GM21381 (cell line): ENCODE data around the gene WDR20.
"Not testable (repeated sequence)": the region's sequence is repeated elsewhere in the genome, so short reads cannot be mapped to it uniquely, and the experiment has no call there.

Experiments used
- ATAC-seq: cut with Tn5 transposase; IDR thresholded peaks from one replicate; pipeline ENCODE4 v1.9.1; 2021; ENCODE audit warnings: mild to moderate bottlenecking, moderate library complexity; ENCODE audit not compliant: unreplicated experiment

Gene WDR20

GRCh38 chr14:102131741-102132140, 8.0 kb upstream of the WDR20 start:
- ATAC-seq, result no peak

DNA sequence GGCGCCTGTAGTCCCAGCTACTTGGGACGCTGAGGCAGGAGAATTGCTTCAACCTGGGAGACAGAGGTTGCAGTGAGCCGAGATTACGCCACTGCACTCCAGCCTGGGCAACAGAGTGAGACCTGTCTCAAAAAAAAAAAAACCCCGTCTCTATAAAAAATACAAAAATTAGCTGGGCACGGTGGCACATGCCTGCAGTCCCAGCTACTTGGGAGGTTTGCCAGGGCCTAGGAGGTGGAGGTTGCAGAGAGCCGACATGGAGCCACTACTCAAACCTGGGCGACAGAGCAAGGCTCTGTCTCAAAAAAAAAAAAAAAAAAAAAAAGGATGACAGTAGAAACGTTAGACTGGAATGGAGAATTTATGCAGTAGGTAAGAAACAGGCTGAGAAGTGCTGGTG, 5.7 kb upstream of the WDR20 start:
- not testable (repeated sequence) for ATAC-seq

DNA sequence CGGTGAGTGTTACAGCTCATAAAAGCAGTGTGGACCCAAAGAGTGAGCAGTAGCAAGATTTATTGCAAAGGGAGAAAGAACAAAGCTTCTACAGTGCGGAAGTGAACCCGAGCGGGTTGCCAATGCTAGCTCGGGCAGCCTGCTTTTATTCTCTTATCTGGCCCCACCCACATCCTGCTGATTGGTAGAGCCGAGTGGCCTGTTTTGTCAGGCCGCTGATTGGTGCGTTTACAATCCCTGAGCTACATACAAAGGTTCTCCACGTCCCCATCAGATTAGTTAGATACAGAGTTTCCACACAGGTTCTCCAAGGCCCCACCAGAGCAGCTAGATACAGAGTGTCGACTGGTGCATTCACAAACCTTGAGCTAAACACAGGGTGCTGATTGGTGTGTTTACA, 5.0 kb upstream of the WDR20 start:
- not testable (repeated sequence) for ATAC-seq

GRCh38 chr14:102135456-102135855, 4.2 kb upstream of the WDR20 start:
- not testable (repeated sequence) for ATAC-seq

DNA sequence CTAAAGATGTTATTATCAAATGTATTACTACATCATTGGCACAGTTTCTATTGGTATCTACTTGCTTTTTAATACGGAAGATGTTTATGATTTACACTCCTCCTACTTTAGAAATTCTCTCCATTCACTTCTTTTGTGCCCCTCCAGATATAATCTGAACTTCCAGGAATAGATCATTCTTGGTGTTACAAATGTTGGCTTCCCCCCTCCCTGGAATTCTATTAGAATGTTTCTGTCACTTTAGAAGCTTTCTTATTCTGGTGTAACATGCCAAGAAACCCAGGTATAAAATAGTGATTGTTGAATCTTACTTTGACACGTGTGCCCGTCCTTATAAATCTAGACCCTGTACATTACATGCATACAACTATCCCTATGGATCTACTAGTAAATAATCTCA, 1.2 kb upstream of the WDR20 start:
- ATAC-seq, result no peak

GRCh38 chr14:102138961-102139285, 774 bp upstream of the WDR20 start:
- ATAC-seq, result no peak

DNA sequence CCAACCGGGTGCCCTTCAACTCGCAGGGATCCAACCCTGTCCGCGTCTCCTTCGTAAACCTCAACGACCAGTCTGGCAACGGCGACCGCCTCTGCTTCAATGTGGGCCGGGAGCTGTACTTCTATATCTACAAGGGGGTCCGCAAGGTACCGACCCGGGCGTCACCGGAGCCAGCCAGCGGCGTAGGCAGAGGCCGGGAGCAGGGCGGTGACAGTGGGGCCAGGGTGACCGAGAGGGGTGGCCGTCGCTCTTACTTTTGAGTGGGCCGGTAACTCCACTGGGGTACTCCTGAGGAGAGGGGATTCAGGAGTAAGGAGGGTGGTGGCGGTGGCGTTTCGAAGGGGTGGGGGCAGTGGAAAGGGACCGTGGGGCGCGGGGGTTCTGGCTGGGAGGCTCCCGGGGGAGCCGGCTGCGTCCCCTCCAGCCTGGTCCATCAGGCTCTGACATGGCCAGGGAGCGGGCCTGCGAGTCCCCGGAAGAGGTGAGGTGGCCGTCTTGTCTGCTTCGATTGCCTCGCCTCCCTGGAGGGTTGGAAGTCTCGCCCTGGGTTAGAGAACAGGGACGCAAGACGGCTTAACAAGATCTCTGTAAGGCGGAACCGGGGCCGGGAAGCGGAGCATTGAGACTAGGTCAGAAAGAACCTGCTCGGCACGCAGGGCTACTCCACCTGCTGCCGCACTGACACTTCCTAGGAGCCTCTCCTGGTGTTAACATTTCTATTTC, 491 bp downstream of the WDR20 start:
- ATAC-seq, result peak; percentile 19

DNA sequence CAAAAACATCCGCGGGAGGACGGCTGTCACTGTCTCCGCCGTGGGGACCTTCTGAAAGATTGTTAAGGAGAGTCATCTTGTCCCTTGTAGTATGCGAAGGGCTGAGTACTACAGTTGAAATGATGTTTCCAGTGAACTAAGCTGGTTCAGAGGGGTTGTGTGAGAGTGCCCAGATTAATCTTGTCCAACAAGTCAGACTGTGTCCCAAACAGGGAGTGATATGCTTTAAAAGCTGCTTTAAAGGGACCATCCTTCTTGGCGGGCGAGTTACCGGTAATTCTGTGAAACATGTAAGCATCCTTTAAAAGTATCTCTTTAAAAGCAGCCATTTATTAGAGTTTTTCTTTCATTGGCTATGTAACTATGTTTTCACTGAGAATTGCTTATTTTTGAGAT, 1.1 kb downstream of the WDR20 start:
- ATAC-seq, result no peak

DNA sequence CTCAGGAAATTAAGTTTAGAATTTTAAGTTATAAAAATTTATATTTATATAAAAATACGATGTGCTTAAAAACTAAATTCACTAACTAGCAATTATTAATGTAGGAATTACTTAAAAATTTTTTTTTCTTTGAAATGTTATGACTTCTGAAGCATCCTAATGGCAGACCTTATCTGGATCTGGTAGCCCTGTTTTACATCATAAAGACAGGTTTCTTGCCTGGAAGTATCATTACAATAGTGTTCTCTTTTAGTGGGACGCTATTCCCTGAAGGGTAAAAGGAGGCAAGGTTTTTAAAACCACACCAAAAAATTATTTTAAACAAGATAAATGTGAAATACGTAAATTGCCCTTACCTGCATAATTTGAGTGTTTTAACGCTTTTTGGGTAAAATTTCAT, 2.1 kb downstream of the WDR20 start:
- no peak for ATAC-seq

DNA sequence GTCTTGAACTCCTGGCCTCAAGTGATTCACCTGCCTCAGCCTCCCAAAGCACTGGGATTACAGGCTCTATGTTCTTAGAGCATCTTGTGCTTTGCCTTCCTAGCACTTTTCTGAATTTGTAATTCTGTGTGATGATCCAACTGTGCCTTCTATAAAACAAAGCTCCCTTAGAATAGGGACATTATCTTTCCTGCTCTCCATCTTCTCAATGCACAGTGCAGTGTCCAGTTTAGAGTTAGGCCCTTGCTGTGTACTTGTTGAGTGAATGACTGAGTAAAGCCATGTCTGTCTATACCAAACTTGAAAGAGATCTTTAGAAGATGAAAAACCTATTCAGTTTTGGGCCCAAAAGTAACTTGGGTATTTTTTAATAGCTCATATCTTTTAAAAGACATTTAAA, 5.2 kb downstream of the WDR20 start:
- no peak for ATAC-seq

- no peak for ATAC-seq
These were observed 5.7 kb downstream of the WDR20 start for GRCh38 chr14:102145395-102145794.

GRCh38 chr14:102146423-102146822, 6.7 kb downstream of the WDR20 start:
- ATAC-seq, result no peak

- no peak for ATAC-seq
These were observed 10.4 kb downstream of the WDR20 start for GRCh38 chr14:102150083-102150482.

DNA sequence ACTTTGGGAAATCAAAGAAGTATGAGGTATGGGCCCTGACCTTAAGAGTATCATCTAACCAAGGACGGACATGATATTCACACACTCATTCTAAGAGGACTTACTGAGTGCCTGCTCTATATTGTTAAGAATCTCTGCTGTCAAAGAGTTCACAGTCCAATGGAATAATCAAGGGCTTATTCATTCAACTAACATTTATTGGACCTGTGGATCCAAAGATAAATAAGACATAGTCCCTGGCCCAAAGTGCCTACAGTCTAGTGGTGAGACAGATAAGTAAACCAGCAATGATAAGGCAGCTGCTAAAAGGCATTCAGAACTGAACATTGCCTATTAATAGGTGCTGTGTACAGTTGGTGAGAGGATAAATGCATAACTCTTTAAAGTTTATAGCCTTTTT, 11.0 kb downstream of the WDR20 start:
- ATAC-seq, result no peak

DNA sequence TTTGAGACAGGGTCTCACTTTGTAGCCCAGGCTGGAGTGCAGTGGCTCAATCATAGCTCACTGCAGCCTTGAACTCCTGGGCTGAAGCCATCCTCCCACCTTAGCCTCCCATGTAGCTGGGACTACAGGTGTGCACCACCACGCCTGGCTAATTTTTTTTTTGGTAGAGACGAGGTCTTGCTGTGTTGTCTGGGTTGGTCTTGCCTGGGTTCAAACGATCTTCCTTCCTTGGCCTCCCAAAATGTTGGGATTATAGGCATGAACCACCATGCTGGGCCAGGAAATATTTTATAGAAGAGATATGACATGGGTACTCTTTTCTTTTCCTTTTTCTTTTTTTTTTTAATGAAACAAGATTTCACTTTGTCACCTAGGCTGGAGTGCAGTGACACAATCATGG, 11.7 kb downstream of the WDR20 start:
- ATAC-seq, result not testable (repeated sequence)

GRCh38 chr14:102154121-102154520, 14.4 kb downstream of the WDR20 start:
- no peak for ATAC-seq

DNA sequence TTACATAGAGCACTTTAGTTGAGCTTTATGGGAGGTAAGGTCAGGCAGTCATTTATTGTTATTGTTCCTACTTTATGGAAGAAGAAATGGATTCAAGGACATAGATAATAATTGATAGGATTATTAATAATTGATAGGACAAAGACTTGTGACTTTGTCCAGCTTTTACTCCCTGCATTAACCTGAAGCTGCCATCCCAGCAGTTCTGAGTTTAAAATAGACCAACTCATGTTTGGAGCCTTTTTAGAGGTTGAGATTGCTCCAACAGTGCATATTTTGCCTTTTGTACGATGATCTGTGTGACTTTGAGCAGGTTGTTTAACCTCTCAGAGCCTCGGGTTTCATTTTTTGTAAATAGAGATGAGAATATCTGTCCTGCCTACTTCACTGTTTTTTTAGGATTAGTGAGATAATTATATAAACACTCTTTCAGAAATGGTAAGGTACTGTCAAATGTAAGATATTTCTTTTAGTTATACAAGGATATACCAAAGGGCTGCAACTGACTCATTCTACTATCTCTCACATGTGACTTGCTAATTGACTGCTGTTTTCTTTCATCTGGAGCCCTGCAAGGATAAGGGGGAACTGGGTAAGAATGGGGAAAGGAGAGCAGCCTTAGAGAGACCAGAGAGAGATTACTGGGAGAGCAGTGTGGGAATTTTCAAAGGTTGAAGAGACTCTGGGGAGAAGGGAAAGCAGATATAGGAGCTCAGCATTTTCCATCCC, 15.3 kb downstream of the WDR20 start:
- ATAC-seq, result no peak

DNA sequence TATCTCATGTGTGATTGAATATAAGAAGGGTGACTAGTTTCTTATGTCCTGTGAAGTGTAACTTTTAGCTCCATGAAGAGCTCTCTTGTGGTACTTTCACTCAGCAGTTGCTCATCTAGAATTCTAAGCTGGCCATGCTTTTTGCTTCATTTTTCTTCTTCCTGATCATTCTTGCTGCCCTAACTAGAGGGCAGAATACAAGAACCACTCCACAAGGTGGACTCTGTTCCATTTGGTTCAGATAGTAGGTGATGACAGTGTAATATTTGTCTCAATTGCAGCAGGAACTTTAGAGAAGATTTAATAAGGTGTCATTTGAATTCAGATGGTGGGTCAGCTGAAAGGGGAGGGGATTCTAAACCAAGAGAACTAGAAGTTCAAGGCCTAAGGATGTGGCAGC, 17.6 kb downstream of the WDR20 start:
- ATAC-seq, result no peak

DNA sequence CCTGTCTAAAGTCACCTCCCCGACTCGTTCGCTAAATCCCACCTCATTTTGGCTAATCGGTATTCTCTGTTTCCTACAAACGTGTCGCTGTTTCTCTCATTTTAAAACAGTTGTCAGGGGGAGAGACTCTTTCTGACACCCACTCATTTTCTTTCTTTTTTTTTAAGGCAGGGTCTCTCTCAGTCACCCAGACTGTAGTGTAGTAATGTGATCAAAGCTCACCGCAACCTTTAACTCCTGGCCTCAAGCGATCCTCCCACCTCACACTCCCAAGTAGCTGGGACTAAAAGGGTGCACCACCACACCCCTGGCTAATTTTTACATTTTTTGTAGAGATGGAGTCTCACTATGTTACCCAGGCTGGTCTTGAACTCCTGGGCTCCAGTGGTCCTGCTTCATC, 19.1 kb downstream of the WDR20 start:
- no peak for ATAC-seq

DNA sequence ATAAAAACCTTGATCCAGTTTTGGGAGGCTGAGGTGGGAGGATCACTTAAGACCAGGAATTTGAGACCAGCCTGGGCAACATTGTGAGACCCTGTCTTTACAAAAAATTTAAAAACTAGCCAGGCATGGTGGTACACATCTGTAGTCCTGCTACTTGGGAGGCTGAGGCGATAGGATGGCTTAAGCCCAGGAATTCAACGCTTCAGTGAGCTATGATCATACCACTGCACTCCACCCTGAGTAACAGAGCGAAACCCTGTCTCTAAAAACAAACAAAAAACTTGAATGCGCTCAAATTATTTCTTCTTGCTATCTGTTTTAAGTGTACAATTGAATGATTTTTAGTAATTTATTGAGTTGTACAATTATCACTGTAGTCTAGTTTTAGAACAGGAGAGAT, 20.1 kb downstream of the WDR20 start:
- ATAC-seq, result no peak

DNA sequence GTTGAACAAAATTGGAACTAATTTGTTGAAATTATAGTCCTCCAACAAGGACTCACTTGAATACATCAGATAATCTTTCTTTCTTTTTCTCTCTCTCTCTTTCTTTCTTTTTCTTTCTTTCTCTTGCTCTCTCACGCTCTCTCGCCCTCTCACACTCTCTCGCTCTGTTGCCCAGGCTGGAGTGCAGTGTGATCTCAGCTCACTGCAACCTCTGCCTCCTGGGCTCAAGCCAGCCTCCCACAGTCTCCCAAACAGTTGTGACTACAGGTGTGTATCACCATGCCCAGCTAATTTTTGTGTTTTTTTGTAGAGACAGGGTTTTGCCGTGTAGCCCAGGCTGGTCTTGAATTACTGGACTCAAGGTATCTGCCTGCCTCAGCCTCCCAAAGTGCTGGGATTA, 22.8 kb downstream of the WDR20 start:
- no peak for ATAC-seq

GRCh38 chr14:102164241-102164641, 24.5 kb downstream of the WDR20 start:
- ATAC-seq, result no peak

GRCh38 chr14:102164965-102165364, 25.3 kb downstream of the WDR20 start:
- no peak for ATAC-seq
